ENCODE measurements around the gene WDR90.

The WDR90 gene

DNA sequence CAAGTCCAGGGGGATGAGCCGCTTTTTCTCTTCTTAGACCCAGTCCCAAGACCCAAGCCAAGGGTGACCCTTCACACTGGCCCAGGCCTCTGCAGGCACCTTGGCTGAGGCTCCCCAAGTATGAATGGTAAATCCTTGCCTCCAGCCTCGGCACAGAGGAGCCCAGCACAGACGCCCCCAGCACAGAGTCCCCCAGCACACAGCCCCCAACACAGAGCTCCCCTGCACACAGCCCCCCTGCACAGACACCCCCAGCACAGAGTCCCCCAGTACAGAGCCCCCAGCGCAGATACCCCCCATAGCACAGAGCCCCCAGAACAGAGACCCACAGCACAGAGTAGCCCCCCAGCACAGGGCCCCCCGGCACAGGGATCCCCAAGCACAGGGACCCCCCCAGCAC is 8.6 kb upstream of the WDR90 start:
- DNase-seq = no peak

DNA sequence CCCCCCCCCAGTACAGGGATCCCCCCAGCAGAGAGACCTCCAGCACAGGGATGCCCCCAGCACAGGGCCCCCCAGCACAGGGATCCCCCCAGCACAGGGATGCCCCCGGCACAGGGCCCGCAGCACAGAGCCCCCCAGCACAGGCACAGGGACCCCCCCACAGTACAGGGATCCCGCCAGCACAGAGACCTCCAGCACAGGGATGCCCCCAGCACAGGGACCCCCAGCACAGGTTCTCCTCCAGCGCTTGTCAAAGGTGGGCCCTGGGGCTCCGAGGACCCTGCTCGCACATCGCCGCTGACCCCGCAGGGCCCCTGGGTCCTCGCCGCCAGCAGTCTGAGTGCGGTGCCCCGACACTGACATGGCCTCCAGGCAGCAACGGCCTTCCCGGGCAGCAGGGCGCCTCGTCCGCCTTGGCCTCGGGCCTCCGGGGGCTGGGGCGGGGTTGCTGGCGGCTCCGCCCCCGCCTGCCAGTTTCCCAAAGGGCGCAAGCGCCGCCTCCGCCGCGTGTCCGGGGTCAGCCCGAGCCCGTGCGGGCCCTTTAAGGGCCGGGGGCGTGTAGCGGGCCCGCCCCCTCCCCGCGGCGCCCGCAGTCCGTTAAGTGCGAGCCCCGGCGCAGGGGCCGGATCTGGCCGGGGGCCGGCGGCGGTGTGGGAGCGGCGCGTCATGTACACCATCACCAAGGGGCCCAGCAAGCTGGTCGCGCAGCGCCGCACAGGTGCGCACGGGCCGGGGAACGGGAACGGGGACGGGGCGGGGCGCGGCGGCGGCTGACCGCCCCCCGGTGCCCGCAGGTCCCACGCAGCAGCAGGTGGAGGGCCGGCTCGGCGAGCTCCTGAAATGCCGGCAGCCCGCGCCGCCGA is 7.6 kb upstream of the WDR90 start, which contains the start of gene MCRIP2:
Gene MCRIP2, plus strand, starts transcription at position 503 of the 863 bp plus-strand sequence. Its CDS starts 164 bp downstream, at position 667.
- peak; percentile 91 to 97 (median 96) for DNase-seq

DNA sequence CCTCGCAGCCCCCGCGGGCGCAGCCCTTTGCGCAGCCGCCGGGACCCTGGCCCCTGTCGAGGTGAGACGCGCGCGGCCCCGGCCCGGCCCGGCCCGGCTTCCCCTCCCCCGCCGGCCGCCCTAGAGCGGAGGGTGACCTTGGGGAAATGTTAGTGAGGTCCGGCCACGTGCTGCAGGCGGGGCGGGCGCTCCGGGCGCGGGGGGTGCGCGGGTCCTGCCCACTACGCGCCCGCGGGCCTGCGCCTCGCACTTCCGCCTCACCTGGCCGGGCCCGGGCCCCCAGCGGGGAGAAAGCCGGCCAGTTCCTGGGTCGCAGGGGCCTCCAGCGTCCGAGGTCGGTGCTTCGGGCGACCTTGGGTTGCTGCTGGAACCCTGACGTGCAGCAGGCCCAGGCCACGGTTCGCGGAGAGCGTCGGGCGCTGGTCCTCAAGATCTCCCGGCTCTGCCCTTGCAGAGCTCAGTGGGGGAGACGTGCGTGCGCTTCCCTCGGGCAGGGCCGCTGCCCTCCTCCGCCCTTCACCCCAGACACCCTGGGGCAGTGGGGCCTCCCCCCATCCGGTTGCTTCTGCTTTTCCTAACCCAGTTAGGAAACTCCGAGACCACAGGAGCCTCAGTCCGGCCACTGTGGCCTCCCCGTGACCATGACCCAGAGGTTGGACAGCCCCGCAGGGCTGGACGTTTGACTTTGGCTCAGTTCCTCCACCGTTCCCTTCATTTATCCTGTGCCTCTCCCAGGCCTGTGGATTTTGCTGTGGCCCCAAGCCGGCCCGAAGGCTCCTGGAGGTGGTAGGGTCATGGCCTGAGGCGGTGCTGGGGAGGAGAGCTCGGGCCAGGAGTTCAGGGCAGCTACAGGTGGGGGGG is 6.7 kb upstream of the WDR90 start:
- DNase-seq = peak; percentile 97 to 98 (median 97)

DNA sequence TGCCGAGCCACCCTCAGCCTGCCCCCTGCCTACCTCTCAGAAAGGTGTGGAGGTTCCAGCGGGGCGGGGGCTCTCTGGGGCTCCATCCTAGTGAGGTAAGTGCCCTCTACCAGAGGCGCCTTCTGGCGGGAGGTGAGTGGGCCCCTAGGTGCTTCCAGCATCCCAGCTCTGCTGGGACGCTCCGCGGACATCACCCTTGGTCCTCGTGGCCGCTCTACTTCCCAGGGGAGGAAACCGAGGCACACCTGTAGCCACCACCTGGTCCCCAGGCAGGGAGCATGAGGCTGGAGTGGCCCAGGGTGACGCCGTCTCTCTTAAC is 6.2 kb upstream of the WDR90 start:
- no peak for DNase-seq

DNA sequence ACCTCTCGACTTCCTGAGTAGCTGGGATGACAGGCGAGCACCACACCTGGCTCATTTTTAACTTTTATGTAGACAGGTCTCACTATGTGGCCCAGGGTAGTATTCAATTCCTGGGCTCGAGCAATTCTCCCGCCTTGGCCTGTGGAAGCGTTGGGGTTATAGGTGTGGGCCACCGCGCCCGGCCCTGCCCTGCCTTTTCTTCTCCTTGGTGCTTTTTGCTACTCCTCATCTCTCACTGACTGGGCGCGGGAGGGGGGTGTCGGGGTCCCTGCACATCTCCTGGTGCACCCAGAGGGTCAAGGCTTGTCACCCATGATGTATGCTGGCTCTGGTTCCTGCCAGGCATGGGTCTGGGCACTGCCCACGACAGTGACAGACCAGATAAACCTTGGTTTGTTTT is 4.6 kb upstream of the WDR90 start:
- no peak for DNase-seq

DNA sequence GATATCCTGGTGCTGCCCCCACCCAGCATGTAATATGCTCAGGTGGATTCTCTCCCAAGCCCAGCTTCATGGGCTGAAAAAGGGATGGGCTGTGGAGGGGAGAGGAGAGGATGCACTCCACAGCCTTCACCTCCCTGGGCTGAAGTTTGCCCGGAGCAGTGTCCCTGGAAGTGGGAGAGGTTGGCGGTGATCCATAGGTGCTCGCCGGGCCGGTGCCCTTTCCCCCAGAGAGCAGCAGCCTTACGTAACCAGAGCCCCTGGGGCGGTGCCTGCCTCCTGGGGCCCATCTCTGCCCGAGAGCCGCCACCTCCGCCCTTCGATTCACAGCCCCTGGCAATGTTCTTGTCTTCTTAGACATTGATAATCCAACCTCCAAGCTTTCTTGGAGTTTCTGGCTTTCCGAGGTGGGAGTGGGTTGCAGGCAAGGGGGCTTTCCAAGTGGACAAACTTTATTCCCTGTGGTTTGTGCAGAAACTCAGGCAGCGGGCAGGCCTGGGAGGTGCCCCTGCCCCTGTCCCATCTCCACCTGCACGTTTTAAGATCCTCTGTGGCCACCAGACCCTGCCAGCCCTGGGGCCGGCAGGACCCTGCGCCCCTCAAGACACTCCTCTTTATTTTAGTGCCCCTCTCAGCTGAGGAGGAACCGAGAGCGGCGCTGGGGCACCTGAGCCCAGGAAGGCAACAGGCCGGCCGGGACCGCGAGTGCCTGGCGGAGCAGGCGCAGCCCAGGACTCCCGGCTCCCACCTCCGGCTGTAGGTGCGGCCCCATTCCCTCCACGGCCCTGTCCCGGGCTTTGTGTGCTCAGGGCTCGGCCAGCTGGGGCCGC is 3.1 kb upstream of the WDR90 start:
- DNase-seq = no peak

DNA sequence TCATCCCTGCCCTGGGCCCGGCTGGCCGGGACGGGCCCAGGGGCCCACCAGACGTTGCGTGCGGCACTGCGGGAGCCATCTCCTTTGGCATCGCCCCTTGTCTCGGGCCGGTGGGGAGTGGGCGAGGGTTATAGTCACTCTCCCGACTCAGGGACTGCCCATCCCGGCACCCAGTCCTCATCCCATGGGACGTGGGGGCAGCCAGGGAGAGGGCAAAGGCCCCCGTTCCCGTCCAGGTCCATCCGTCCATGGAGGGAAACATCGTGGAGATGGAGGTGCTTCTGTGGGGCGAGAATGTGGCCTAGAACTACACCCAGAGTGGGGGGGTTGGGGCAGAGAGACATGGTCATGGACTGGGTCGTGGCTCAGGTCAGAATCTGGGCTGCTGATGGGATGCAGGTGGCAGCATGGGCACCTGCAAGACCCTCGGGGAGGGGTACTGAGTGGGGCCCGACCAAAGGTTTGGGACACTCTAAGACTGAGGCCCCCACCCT is 2.4 kb upstream of the WDR90 start:
- no peak for DNase-seq

DNA sequence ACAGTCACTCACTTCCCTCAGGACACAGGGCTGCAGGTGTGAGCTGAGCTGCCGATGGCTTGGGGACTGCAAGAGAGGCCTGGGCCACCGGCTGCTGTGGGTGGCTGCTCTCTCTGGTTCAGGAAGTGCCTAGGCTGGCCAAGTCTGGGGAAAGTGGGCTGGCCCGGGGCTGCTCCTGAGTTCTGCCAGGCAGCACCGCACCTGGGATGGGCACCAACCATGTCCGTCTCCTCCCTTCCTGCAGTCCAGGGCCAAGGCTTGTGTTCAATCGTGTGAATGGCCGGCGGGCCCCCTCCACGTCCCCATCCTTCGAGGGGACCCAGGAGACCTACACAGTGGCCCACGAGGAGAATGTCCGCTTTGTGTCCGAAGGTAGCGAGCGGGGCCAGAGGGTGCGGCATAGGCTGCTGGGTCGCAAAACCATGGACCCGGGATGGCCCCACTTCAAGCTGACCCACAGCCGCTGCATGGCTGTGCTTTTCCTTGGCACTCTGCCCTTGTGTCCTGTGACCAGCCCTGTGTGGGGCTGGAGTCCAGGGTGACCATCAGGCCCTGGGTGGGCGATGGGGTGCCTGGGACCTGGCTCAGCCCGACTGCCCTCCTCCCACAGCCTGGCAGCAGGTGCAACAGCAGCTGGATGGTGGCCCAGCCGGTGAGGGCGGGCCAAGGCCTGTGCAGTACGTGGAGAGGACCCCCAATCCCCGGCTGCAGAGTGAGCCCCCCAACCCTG is 1.8 kb upstream of the WDR90 start:
- no peak for DNase-seq

DNA sequence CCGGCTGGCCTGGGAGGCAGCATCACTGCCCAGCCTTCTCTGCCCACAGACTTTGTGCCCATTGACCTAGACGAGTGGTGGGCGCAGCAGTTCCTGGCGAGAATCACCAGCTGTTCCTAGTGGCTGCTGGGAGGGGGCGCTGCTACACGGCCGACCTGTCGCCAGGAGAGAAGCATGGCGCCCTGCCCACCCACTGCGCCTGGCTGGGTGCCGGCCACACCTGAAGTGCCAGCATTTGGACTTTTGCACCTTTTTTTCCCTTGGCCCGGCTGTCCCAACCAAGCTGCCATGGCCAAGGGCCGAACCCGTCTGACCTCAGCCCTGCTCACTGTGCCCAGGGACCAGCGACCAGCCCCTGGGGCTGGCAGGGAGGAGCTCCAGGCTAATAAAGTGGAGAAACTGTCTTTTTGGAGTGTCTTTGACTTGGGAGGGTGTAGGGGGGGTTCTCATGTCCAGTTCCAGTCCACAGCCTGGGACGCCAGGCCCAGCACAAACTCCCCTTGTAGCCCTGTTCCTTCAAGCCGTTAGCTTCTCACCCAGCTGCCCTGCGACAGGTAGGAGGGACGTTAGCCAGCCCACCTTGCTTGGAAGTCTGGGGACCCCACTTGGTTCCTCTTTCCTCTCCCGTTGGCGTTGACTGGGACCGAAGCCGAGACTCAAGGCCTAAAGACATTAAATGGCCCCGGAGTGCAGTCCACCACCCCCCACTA is 939 bp upstream of the WDR90 start:
- DNase-seq = peak; percentile 49 to 60 (median 51)

DNA sequence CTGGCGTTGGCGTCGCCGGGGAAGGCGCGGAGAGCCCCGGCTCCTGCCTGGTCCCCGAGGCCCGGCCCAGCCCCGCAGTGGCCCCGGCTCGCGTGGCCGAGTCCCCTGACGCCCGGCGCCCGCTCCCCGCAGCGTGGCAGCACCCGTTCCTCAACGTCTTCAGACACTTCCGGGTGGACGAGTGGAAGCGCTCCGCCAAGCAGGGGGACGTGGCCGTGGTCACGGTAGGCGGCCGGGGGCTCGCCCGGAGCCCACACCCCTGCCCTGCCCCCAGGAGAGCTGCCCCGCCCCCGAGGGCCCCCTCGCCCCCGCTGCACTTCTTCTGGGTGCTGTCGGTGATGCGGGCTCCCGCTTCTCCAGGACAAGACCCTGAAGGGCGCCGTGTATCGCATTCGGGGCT is 466 bp downstream of the WDR90 start:
- DNase-seq = peak; percentile 20 to 48 (median 29)

DNA sequence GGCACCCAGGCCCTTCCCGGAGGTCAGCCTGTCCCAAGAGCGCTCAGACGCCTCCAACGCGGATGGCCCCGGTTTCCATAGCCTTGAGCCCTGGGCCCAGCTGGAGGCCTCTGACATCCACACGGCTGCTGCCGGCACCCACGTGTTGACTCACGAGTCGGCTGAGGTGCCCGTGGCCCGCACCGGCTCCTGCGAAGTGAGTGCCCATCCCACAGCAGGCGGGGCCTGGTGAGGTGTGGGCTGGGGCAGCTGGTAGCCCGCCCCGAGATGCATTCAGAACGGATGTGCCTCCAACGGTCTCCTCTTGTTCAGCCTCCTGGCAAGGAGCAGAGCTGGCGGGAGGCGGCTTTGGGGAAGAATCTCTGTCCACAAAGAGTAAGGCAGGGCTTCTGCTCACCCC is 2.7 kb downstream of the WDR90 start:
- DNase-seq = no peak

DNA sequence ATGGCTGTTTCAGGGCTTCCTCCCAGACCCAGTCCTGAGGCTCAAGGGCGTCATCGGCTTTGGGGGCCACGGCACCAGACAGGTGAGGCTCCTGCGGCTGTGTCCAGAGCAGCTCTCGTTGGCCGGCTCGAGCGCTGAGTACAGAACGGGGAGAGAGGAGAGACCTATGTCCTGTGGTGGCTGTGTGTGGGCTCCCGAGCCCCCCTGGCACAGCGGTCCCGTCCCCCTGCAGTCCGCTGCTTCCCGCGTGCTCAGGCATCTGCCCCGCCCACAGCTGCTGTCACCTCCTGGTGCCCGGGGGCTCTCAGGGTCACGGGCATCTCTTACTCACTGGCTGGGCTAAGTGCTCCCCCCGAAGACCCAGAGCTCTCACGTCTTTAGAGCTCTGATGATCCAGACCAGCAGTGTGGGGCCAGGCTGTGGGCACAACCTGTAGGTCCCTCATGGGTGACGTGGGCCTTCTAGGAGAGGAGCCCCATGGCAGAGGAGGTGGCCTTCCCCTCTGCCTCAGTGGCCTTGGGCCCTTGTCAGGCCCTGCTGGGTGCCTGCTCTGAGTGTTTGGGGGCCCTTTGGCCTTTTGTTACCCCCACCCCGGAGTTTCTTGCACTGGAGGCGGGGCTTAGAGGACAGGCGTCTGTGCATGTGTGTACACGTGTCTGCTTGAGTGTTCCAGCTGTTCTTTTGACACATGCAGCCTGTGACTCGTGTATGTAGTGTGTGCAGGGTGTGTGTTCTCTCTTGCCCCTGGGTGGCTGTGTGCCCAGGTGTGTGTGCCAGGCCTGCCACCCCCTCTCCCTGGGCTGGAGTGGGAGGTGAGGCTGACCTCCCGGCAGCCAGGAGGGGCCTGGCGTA is 3.5 kb downstream of the WDR90 start:
- DNase-seq = no peak

DNA sequence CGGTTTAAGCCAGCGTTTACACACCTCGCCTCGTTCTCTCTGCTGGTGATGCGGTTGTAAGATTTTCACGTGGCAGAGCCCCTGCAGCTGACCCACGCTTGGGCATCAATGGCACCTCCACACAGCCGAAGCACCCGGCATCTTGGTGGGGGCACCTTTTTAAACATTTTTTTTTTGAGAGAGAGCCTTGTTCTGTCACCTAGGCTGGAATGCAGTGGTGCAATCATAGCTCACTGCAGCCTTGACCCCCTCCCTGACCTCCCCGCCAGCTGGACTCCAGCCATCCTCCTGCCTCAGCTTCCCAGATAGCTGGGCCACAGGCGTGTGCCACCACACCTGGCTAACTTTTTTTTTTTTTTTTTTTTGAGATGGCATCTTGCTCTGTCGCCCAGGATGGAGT is 4.9 kb downstream of the WDR90 start:
- DNase-seq = no peak

DNA sequence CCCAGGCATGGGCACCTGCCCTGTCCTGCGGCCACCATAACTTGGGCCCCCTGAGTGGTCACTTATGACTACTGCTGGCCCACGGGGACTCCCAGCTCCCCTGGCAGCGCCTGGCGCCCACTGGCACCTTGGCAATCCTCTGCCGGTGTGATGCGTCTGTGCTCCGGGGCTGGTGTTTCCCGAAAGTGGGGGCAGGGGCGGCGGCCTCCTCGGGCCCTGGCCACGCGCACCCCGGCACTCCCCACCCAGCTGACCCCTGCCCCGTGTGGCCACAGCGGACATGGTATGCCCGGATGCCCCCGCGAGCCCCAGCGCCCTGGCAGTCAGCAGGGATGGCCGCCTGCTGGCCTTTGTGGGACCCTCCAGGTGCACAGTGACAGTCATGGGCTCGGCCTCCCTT is 8.3 kb downstream of the WDR90 start:
- no peak for DNase-seq

DNA sequence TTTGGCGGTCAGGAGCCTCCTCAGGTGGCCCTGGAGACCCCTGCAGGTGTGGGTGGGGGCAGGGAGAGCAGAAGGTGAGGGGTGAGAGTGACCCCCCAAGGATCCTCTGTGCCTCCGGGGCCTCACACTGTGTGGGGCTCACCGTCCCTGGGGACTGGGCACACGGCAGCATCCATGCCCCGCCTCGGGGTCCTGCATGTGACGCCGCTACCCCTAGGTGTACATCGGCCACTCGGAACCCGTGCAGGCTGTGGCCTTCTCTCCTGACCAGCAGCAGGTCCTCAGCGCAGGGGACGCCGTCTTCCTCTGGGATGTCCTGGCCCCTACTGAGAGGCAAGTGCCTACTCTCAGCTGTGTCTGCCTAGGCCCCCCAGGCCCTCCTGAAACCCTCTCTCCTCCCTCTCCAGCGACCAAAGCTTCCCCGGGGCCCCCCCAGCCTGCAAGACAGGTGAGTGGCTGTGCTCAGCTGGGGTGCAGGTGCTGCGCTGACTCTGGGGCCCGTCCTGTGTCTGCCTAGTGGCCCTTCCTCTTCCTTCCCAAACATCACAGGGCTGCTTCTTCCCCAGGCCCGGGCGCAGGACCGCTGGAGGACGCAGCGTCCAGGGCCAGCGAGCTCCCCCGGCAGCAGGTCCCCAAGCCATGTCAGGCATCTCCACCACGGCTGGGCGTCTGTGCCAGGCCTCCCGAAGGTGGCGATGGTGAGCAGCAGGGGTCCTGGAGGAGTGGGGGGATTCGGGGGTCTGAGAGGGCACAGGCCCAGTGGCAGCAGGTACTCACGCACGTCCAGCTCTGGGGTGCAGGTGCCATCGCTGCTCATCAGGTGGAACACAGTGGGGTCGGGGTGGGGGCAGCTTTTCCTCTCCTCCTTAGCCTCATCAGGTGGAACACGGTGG is 9.8 kb downstream of the WDR90 start:
- DNase-seq = no peak

DNA sequence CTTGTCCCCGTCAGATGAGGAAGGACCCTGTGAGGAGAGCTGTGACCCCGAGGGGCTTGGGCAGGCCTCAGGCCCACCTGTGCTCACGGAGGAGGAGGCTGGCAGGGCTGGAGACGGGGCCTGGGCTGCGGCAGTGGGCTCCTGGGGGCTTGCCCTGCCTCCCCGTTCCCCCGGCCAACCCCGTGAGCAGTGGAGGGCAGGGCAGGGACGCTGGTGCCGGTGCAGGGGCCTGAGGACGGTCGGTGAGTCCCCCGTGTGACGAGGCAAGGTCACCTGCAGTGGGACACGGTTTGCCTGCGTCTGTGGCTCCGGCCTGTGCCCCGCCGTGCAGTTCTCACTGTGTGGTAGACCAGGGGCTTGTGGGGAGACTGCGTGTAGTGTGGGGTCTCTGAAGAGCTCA is 10.5 kb downstream of the WDR90 start:
- no peak for DNase-seq

DNA sequence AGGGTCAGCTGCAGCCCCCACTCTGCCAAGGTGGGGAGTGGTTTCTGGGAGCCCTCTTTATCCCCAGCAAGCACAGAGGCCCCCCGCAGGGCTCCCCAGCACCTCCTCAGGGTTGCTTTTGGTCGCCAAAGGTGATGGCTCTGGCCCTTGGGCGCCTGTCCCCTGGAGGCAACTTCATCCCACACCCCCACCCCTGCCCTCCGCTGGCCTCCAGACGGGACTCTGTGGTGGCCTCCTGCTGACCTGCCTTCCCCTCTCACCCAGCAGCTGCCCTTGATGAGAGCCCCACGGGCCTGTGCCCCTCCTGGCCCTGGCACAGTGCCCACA is 10.9 kb downstream of the WDR90 start:
- no peak for DNase-seq

DNA sequence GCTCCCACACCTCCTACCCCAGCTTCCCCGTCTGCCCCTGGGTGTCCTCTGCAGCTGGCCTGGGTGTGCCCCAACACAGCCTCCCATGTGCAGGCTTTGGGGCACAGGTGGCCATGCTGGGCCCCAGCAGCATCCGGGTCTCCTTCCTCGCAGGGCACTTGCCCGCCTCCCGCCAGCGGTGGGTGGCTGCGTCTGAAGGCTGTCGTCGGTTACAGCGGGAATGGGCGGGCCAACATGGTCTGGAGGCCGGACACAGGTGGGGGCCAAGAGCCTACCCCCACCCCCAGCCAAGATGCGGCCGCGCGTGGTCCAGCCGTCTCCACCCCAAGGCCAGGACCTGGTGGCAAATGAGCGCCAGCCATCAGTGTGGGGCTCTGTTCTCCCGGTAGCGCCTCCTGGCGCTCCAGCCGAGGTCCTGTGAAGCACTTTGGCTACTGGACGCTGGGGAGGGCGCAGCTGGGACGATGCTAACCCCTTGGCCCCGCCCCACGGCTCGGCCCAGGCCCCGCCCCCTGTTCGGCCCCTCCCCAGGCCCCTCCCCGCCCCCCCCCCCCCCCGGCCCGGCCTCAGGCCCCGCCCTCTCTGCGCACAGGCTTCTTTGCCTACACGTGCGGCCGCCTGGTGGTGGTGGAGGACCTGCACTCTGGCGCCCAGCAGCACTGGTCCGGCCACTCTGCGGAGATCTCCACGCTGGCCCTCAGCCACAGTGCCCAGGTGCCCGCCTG is 11.5 kb downstream of the WDR90 start:
- peak; percentile 92 to 97 (median 96) for DNase-seq

All from suppressor macrophage treated with lipopolysaccharide for 1 hour (primary cell).